H1 (cell line): ENCODE measurements around the gene ZNF646. TPM values are rescaled to one million over a fixed set of nuclear protein-coding genes. Genes with fewer than 3 reads are reported as not detected.

Source experiments
- CTCF ChIA-PET: fragments of 300-600 bp; sonication (Branson Sonifier 250); formaldehyde crosslinking; loops from one replicate; lab custom pipeline; 2021; ENCODE audit not compliant: partially characterized antibody; lab: Charles Lee
- POLR2A ChIA-PET: fragments of 300-600 bp; sonication (Branson Sonifier 250); formaldehyde crosslinking; loops from one replicate; lab custom pipeline; 2021; ENCODE audit warnings: inconsistent platforms; ENCODE audit not compliant: partially characterized antibody; lab: Charles Lee
- DNase-seq, 2 experiments: peaks; one replicate each; pipeline versions ENCODE4 v3.0.0 to v3.0.0-alpha.2; 2010 to 2022; ENCODE audit warnings: low spot score in 2 of 2, low read depth in 1 of 2, mixed read lengths in 1 of 2
- FAIRE-seq: peaks from 2 replicates; lab custom pipeline; 2011; peaks lifted over from hg19 to GRCh38; lab: Jason Lieb, UNC
- H2AFZ ChIP-seq: 2 replicates; pipeline ENCODE4 v1.8.1; 2012; ENCODE audit warnings: low read length, inconsistent platforms
- H2AK5ac ChIP-seq: 2 replicates; pipeline ENCODE4 v1.6.1; 2013; ENCODE audit warnings: low read depth, low read length
- H2BK120ac ChIP-seq: replicated peaks from 2 replicates; pipeline ENCODE3; 2013; ENCODE audit warnings: low read depth, low read length, inconsistent platforms
- H2BK12ac ChIP-seq: 2 replicates; pipeline ENCODE4 v1.6.1; 2013; ENCODE audit warnings: low read depth, low read length
- H2BK15ac ChIP-seq: 2 replicates; pipeline ENCODE4 v1.6.1; 2013; ENCODE audit warnings: low read length
- H2BK20ac ChIP-seq: 2 replicates; pipeline ENCODE4 v1.6.1; 2013; ENCODE audit warnings: low read length
- H2BK5ac ChIP-seq: 2 replicates; pipeline ENCODE4 v1.6.1; 2013; ENCODE audit warnings: low read depth, low read length
- H3K14ac ChIP-seq: 2 replicates; pipeline ENCODE4 v1.6.1; 2013; ENCODE audit warnings: inconsistent platforms; ENCODE audit not compliant: insufficient read length
- H3K18ac ChIP-seq: 2 replicates; pipeline ENCODE4 v1.6.1; 2013; ENCODE audit warnings: low read length; ENCODE audit errors: extremely low read depth
- H3K23ac ChIP-seq: 2 replicates; pipeline ENCODE4 v1.6.1; 2013; ENCODE audit warnings: inconsistent platforms; ENCODE audit not compliant: insufficient read length
- H3K23me2 ChIP-seq: 2 replicates; pipeline ENCODE4 v1.6.1; 2013; ENCODE audit warnings: low read depth, low read length
- H3K27ac ChIP-seq: 2 replicates; pipeline ENCODE4 v1.6.1; 2011; ENCODE audit warnings: low read depth, low read length, inconsistent platforms
- H3K27me3 ChIP-seq, 4 experiments: replicated peaks in 1 of 4; 1 replicate in 1 of 4; 2 replicates in 3 of 4; pipeline versions ENCODE4 v1.6.1 to v1.8.1; 2011 to 2013; ENCODE audit warnings: low read length in 3 of 4, mild to moderate bottlenecking in 3 of 4, inconsistent platforms in 2 of 4, mixed read lengths in 2 of 4, moderate library complexity in 1 of 4; ENCODE audit not compliant: control insufficient read depth in 3 of 4, insufficient read depth in 3 of 4; ENCODE audit errors: extremely low read depth in 1 of 4
- H3K36me3 ChIP-seq, 4 experiments: 2 replicates each; pipeline versions ENCODE4 v1.6.1 to v1.8.1; 2011 to 2013; ENCODE audit warnings: mild to moderate bottlenecking in 4 of 4, low read length in 3 of 4, moderate library complexity in 2 of 4, control low read depth in 1 of 4, inconsistent platforms in 1 of 4; ENCODE audit not compliant: insufficient read depth in 4 of 4, control insufficient read depth in 2 of 4
- H3K4ac ChIP-seq: replicated peaks from 2 replicates; pipeline ENCODE3; 2013; ENCODE audit warnings: low read length, low read depth, mixed read lengths, inconsistent platforms; ENCODE audit not compliant: insufficient read length
- H3K4me1 ChIP-seq, 4 experiments: replicated peaks in 1 of 4; 1 replicate in 1 of 4; 2 replicates in 3 of 4; pipeline versions ENCODE4 v1.6.1 to v1.8.1; 2011 to 2013; ENCODE audit warnings: low read length in 3 of 4, inconsistent platforms in 2 of 4, mixed read lengths in 1 of 4; ENCODE audit not compliant: insufficient read depth in 4 of 4, control insufficient read depth in 3 of 4
- H3K4me2 ChIP-seq, 2 experiments: 2 replicates each; pipeline versions ENCODE4 v1.6.1 to v1.8.1; 2011 to 2013; ENCODE audit warnings: low read depth in 2 of 2, low read length in 2 of 2, control low read depth in 1 of 2, inconsistent platforms in 1 of 2, mild to moderate bottlenecking in 1 of 2; ENCODE audit not compliant: insufficient read depth in 1 of 2
- H3K4me3 ChIP-seq, 4 experiments: fragments of 200-600, 300-600 bp in 1 of 4; sonication (generic), shearing (Covaris generic), sonication (Bioruptor Twin) in 1 of 4; 2 replicates each; pipeline versions ENCODE4 v1.5.1 to v1.8.1; 2011 to 2016; ENCODE audit warnings: low read length in 4 of 4, low read depth in 3 of 4, control low read depth in 2 of 4, inconsistent platforms in 2 of 4, mild to moderate bottlenecking in 2 of 4, mixed read lengths in 1 of 4, moderate library complexity in 1 of 4; ENCODE audit not compliant: insufficient read depth in 2 of 4; ENCODE audit errors: extremely low read depth in 1 of 4
- H3K56ac ChIP-seq: replicated peaks from 2 replicates; pipeline ENCODE3; 2013; ENCODE audit warnings: low read depth, mild to moderate bottlenecking, mixed read lengths, low read length, inconsistent platforms; ENCODE audit not compliant: insufficient read length
- H3K79me1 ChIP-seq: 2 replicates; pipeline ENCODE4 v1.6.1; 2013; ENCODE audit warnings: low read depth, low read length, control low read depth
- H3K79me2 ChIP-seq, 2 experiments: 2 replicates each; pipeline versions ENCODE4 v1.6.1 to v1.8.1; 2012 to 2013; ENCODE audit warnings: low read length in 2 of 2, mild to moderate bottlenecking in 2 of 2, inconsistent platforms in 1 of 2; ENCODE audit not compliant: insufficient read depth in 2 of 2, control insufficient read depth in 1 of 2
- H3K9ac ChIP-seq, 4 experiments: replicated peaks in 1 of 4; 1 replicate in 1 of 4; 2 replicates in 3 of 4; pipeline versions ENCODE4 v1.6.1 to v1.8.1; 2011 to 2013; ENCODE audit warnings: low read depth in 3 of 4, low read length in 3 of 4, control low read depth in 2 of 4, mild to moderate bottlenecking in 2 of 4, moderate library complexity in 2 of 4, inconsistent platforms in 1 of 4; ENCODE audit errors: extremely low read depth in 1 of 4
- H3K9me3 ChIP-seq, 2 experiments: 2 replicates each; pipeline versions ENCODE4 v1.6.1 to v1.8.1; 2012 to 2013; ENCODE audit warnings: mild to moderate bottlenecking in 2 of 2, moderate library complexity in 2 of 2, control low read depth in 1 of 2, inconsistent platforms in 1 of 2, low read depth in 1 of 2, low read length in 1 of 2, mixed read lengths in 1 of 2; ENCODE audit not compliant: insufficient read depth in 2 of 2
- H4K20me1 ChIP-seq, 2 experiments: replicated peaks in 1 of 2; 2 replicates each; pipeline versions ENCODE3 to v1.8.1; 2011 to 2013; ENCODE audit warnings: inconsistent platforms in 2 of 2, low read length in 2 of 2, mild to moderate bottlenecking in 1 of 2; ENCODE audit not compliant: insufficient read depth in 2 of 2, control insufficient read depth in 1 of 2
- H4K5ac ChIP-seq: 2 replicates; pipeline ENCODE4 v1.6.1; 2013; ENCODE audit warnings: low read length, low read depth, mixed read lengths, inconsistent platforms; ENCODE audit not compliant: insufficient read length
- H4K8ac ChIP-seq: 2 replicates; pipeline ENCODE4 v1.8.0; 2013; ENCODE audit warnings: mild to moderate bottlenecking, moderate library complexity, low read length, inconsistent platforms; ENCODE audit not compliant: insufficient read depth; ENCODE audit errors: extremely low read depth
- H4K91ac ChIP-seq: replicated peaks from 2 replicates; pipeline ENCODE3; 2013; ENCODE audit warnings: low read length, mixed read lengths, inconsistent platforms; ENCODE audit not compliant: insufficient read length
- KDM4A ChIP-seq: IDR thresholded peaks from one replicate; pipeline ENCODE4 v1.7.1; 2012; ENCODE audit warnings: low read depth, mild to moderate bottlenecking, moderate library complexity, low read length, inconsistent platforms; ENCODE audit not compliant: severe bottlenecking
- SUZ12 ChIP-seq: fragments of 200-600 bp; sonication (generic); IDR thresholded peaks from 2 replicates; pipeline ENCODE4 v1.6.1; 2012; ENCODE audit warnings: mild to moderate bottlenecking, inconsistent platforms, low read length, moderate library complexity, mixed read lengths
- TAF7 ChIP-seq: optimal IDR thresholded peaks from 2 replicates; pipeline ENCODE3; 2011; ENCODE audit warnings: low read depth, mild to moderate bottlenecking, inconsistent platforms, low read length, moderate library complexity, borderline replicate concordance
- YY1 ChIP-seq: IDR thresholded peaks from 2 replicates; pipeline ENCODE4 v1.6.1; 2011; ENCODE audit warnings: low read depth, mild to moderate bottlenecking, low read length
- whole genome bisulfite sequencing, 2 experiments: shearing (Covaris generic) in 1 of 2; methylation state at CpG; one replicate each; pipeline versions ENCODE4 v1.1.6 to v1.1.7; 2013 to 2015; ENCODE audit warnings: low lambda C conversion rate in 2 of 2, mixed read lengths in 2 of 2, inconsistent platforms in 1 of 2, low coverage in 1 of 2, missing lambda C conversion rate in 1 of 2; ENCODE audit not compliant: insufficient replicate concordance in 2 of 2, insufficient coverage in 1 of 2, insufficient read length in 1 of 2; ENCODE audit errors: extremely low coverage in 1 of 2, missing lambda C conversion rate in 1 of 2; 5-methylcytosine and 5-hydroxymethylcytosine counted together
- polyA plus RNA-seq, 7 experiments: library from polyadenylated mRNA; depleted of rRNA in 3 of 7; stranded (reverse) in 5 of 7; unstranded in 2 of 7; fragments of >200 nt in 5 of 7; fragments of 200-250 nt in 2 of 7; gene quantifications; 1 replicate in 5 of 7; 2 replicates in 1 of 7; 4 replicates in 1 of 7; pipeline versions ENCODE4 v1.2.1 to v1.2.3, GENCODE V29; 2011 to 2013; ENCODE audit warnings: missing spikeins in 2 of 7, mixed read lengths in 2 of 7
- total RNA-seq: library from RNA; stranded (reverse); fragmentation: NEBNext Ultra II Directional; extraction: Animal tissue kit (Norgen Biotek cat#: 25700); gene quantifications from 2 replicates; pipeline ENCODE4 v1.2.1, GENCODE V29; 2021

Gene ZNF646
- total and polyA plus RNA-seq, 2 of the 8 experiments (the other 6 are each of a cell fraction or from before 2014, with no cell fraction given) = 6.5 to 25.0 TPM

DNA sequence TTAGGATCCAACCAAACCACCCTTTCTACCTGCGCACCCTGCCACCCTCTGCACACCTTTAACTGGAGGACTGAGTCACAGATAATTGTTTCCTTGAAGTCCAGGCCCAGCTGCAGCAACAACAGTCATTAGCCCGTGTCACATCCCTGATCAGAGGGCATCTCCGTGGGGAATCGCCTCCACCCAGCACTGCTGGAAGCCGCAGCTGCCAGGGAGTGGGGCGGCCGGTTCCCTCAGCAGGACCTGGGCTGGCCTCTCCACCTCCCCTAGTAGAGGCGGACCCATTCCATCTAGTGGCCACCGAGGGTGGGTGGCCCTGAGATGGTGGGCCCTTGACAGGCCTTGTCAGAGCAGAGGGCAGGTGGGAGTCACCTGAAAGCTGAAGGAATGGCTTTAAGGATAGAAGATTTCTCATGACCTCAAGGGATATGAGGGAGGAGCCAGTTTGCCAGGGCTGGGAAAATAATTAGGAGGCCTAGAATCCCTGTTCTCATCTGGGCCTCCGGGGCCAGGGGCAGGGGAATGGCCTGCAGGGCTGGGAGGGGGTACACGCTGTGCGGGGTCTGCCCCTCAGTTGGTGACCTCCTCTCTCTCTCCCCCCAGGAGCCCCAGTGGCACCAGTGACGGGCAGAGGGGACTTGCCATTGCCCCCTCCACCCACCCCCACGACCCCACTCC, 8.3 kb downstream of the ZNF646 start:
- H3K4me3 ChIP-seq = no peak overlapping the region
- H2AFZ ChIP-seq = no peak overlapping the region
- H3K79me2 ChIP-seq = peaks cover 0 to 14% of the 10 kb centered on the region in 2 experiments; a peak in 2 of 4 replicates
- H3K4ac ChIP-seq = no peak overlapping the region
- TF ChIP-seq SUZ12 = no peak
- no peak for TF ChIP-seq TAF7
- TF ChIP-seq KDM4A = no peak
- no peak for TF ChIP-seq YY1
- H3K18ac ChIP-seq = no peak overlapping the region
- peaks cover 7 to 31% of the 10 kb centered on the region in 2 experiments for H4K20me1 ChIP-seq
- H4K8ac ChIP-seq = no peak overlapping the region; the same call in 1 of the 2 replicates
- H2BK5ac ChIP-seq = no peak overlapping the region
- peaks cover 2 to 37% (median 21%) of the 10 kb centered on the region in 4 experiments; a peak in 7 of 8 replicates for H3K36me3 ChIP-seq
- ChIA-PET CTCF (interaction anchor here (1.0 kb wide), 1 partner anchor 15 kb away, joined by 3 read pairs; no protein-coding TSS in a partner anchor), POLR2A (interaction anchor here (1.0 to 4.7 kb wide), 3 partner anchors 9 to 13 kb away, joined by 3 to 34 read pairs (median 5); partner anchors contain the start of genes ZNF646 and ZNF668)
- peaks cover 6% of the 10 kb centered on the region for H3K79me1 ChIP-seq
- no peak overlapping the region for H3K14ac ChIP-seq
- no peaks in the 10 kb centered on the region for H3K4me1 ChIP-seq
- no peak overlapping the region for H4K5ac ChIP-seq
- H2BK20ac ChIP-seq = no peak overlapping the region
- H3K9ac ChIP-seq = no peak overlapping the region
- no peak overlapping the region for H2BK15ac ChIP-seq
- no peaks in the 10 kb centered on the region for H3K23me2 ChIP-seq
- no peak overlapping the region for H2AK5ac ChIP-seq
- no peak overlapping the region for H3K23ac ChIP-seq
- H3K27me3 ChIP-seq = no peaks in the 10 kb centered on the region
- H4K91ac ChIP-seq = no peak overlapping the region
- H2BK12ac ChIP-seq = no peak overlapping the region
- 91% methylated on average over 9 of the region's 14 CpGs; no CpG with 5 or more reads in 1 of the 2 experiments for WGBS, 2 experiments
- no peaks in the 10 kb centered on the region for H3K9me3 ChIP-seq
- no peak overlapping the region for H3K4me2 ChIP-seq
- H2BK120ac ChIP-seq = no peak overlapping the region
- H3K27ac ChIP-seq = no peak overlapping the region
- FAIRE-seq (no peak), DNase-seq (no peak)
- H3K56ac ChIP-seq = no peak overlapping the region
